Occipital lobe (tissue), 2 donors: Measurements from ENCODE around the gene UNC13D. TPM values are rescaled to one million over a fixed set of nuclear protein-coding genes. Genes with fewer than 3 reads are reported as not detected.
"Not testable (repeated sequence)": the region's sequence is repeated elsewhere in the genome, so short reads cannot be mapped to it uniquely, and the experiment has no call there.

Experiments
- DNase-seq: peaks from one replicate; lab custom pipeline; 2025; lab: John Stamatoyannopoulos, UW
- total RNA-seq: library from RNA; depleted of rRNA; stranded (reverse); fragments of >200 nt; gene quantifications from one replicate; pipeline ENCODE4 v1.2.3, GENCODE V29; 2014

Gene UNC13D
- total RNA-seq, 1 donor from 2014 or later, result 1.1 TPM

DNA sequence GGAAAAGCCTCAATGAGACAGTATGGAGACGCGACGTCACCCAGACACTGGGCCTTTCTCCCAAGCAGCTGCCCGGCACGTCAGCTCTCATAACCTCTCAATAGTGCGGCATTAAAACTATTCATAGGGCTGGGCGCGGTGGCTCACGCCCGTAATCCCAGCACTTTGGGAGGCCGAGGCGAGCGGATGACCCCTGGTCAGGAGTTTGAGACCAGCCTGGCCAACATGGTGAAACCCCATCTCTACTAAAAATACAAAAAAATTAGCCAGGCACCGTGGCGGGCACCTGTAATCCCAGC, 7.4 kb upstream of the UNC13D start:
- DNase-seq, result not testable (repeated sequence)

DNA sequence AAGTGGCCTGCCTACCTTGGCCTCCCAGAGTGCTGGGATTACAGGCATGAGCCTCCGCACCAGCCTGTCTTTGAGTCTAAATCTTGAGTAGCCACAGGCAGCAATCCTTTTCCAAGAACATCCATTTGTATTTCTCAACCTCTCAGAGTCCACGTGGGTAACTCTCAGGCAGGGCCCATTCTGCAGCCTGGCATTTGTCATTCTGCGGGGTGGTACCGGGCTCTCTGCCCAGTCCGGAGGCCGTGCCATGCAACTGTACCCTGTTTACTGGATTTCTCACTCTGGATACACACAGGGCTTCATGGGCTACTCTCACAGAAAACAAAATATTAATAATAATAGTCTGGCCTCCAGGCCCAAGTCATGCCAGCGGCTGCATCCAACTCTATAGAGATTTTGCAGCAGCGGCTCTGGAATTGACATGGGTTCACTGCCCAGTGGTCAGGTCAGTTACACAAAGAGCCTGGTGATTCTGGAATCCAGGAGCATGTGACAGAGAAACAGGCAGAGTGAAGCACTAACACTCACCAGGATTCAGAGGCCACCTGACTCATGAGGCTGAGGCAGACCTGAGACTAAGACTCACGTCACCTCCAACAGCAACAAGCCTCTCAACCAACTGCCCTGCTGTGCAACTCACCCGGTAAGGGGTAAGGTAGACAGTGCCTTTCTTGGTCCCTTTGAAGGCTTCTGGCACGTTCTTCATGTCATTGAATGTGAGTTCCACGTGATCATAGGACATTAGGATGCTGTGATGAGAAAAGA, 6.9 kb upstream of the UNC13D start:
- DNase-seq, result no peak

GRCh38 chr17:75849724-75850123, 5.5 kb upstream of the UNC13D start:
- no peak for DNase-seq

- DNase-seq, result no peak
Measured at GRCh38 chr17:75849279-75849646, 5.1 kb upstream of the UNC13D start.

DNA sequence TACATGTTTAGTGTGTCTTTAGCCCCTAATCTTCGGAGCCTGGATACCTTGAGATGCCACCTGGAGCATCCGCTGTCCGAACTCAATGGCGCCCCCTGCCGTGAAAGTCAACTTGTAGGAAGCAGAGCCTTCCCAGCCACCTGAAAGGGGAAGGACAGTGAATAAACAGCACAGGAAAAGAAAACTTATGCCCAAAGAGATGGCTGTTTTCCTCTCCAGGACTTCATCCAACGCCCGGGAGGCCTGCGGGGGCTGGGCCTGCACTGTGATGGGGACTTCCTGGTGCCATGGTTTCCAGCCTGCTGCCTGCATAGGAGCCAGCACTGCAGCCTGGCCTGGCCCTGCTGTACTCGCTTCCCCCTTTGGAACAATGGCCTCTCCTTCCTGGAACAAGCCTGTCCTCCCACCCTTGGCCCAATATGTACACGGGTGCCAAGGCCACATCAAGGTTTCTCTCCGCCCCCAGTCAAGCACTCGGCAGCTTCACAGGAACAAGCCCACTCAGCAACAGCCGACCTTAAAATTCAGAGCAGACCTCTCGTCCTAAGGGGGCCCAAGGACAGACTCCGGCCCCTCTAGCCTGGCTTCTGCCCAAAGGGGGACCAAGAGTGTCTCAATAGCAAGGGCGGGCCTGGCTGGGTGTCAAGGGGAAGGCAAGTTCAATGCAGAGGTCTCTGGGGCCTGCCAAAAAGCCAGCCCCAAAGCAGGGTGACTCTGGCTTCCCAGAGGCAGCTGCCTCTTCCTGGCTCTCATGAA, 4.5 kb upstream of the UNC13D start:
- DNase-seq, result peak; percentile 46

- DNase-seq, result no peak
Measured at GRCh38 chr17:75847614-75848522, 3.7 kb upstream of the UNC13D start.

DNA sequence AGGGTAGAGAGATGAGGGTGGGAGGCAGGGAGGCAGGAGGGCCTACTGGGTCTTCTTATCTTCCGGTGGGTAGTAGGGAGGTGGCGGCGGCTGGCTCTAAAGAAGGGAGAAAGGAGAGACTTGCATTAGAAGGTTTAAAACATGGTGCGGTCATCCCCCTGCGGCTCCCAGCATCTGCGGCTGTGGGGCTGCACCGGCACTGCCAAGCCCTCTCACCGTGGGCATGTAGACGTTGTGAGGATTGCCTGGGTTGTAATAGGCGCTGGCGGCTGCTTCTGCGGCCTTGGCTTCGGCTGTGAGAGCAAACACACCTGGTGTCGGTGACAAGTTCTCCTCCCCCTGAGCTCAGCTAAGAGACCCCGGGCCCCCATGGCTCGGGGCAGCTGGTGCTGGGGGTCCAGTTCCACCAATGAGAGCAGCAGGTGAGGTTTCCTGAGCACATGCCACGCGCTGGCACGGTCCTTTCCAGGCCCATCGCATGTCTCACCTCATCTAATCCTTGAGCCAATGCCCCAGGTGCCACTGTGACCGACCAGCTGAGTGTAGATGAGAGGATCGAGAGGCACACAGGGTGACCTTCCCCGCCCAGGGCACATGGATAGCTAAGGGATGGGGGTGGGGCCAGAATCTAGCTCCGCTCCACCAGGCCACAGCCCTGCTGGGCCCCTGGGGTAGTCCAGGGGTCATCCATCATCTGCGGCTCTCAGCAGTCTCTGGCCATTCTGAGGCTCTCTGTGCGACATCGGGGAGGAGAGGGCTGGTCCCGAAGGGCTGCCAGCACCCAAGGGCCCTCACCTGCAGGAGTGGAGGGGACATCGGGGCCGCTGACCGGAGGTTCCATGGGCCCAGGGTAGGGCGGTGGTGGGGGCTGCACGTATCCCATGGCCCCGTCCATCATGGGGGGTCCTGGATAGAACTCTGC, 2.7 kb upstream of the UNC13D start:
- no peak for DNase-seq

- no peak for DNase-seq
Measured at GRCh38 chr17:75845933-75846691, 1.9 kb upstream of the UNC13D start.

GRCh38 chr17:75845058-75845711, 981 bp upstream of the UNC13D start:
- no peak for DNase-seq

GRCh38 chr17:75844530-75845057, 390 bp upstream of the UNC13D start:
- DNase-seq, result no peak

DNA sequence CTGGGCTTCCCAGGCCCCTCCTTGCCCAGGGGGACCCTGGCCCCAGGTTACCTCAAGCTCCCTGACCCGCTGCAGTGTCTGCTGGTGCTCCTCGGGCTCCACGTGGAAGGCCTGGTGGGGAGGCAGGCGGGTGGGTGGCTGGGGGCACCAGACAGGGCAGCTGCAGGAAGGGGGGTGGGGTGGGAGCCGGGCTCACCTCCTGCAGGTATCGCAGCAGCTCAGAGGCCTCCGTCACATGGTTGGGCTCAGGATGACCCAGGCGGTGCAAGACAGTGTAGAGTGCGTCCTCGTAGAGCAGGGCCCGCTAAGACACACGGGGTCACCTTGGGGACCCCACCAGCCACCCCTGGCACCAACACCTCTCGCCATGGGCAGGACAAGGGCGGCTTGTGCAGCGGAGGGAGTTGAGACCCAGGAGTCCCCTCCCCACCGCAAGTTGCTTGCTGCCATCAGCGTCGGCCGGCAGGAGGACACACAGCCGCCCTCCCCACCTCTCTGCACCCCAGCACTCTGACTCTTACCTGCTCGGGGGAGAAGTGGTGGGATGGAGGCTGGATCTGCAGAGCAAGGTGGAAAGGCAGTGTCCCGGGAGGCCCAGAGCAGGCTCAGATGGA, 1.1 kb downstream of the UNC13D start:
- DNase-seq, result no peak

- no peak for DNase-seq
Measured at GRCh38 chr17:75842411-75842810, 1.8 kb downstream of the UNC13D start.

- DNase-seq, result no peak
Measured at GRCh38 chr17:75840799-75841164, 3.4 kb downstream of the UNC13D start.

DNA sequence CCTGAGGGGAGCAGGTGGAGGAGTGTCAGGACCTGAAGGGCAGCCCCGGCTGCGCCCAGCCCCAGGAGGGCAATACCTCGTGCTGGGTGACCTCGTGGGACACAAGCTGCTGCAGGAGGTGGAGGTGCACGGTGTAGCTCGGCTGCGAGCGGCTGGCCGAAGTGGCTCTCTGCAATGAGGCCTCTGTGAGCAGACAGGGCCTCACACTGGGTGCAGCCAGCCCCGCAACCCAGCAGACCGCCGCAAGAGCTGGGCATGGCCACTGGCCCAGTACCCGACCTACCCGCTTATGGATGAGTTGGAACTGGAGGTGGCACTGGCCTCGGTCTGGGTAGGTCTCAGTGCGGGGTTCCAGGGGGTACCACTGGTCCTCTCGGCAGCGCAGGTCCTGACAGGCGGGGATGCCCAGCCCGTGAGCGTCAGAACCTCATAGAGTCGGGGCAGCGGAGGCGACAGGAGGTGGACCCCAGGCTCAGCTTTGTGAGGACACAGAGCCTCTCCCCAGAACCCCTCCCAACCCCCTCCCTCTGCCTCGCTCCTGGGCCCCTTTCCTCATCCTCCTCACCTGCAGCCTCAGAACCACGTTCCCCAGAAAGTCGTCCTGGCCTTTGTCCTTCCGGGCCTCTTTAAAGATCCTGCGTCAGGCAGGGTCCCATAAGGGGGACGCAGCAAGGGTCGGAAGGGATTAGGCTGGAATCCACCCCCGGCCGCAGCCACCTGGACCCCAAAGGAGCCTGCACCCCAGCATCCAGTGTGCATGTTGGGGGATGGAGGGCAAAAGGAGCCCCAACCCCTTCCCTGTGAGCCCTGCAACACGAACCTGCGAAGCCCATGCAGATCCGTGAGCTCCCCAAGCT, 4.0 kb downstream of the UNC13D start:
- no peak for DNase-seq

DNA sequence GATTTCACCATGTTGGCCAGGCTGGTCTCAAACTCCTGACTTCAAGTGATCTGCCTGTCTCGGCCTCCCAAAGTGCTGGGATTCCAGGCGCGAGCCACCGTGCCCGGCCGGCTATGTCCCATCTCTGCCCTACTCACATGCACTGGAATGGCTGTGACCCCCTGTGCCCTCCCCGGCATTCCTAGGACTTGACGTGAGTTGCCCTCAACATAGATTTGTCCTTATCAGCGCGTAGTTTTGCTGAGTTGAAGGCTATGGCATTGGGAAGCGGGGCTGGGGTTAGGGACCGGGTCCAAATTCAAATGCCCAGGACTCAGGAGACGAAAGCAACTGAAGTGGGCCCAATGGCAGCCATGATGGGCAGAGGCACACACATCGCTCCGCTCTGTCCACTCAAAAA, 5.8 kb downstream of the UNC13D start:
- DNase-seq, result no peak

- DNase-seq, result no peak
Measured at GRCh38 chr17:75837899-75838298, 6.3 kb downstream of the UNC13D start.

DNA sequence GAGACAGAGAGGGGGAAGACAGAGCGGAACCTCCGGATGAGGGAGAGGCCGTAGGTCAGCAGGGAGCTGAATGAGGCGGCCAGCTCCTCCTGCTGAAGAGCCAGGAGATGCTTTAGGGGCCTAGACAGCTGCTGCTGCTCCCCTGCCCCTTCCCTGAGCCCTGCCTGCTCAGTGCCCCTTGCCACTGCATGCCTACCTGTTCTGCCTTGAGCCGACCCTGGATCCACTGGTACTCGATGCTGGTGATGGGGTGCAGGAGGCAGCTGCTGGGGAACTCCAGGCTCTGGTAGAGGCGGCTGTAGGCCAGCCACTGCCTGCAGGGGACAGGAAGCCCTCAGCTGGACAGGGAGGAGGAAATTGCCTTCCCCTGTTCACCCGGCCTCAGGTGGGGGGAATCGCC, 7.6 kb downstream of the UNC13D start:
- DNase-seq, result no peak

DNA sequence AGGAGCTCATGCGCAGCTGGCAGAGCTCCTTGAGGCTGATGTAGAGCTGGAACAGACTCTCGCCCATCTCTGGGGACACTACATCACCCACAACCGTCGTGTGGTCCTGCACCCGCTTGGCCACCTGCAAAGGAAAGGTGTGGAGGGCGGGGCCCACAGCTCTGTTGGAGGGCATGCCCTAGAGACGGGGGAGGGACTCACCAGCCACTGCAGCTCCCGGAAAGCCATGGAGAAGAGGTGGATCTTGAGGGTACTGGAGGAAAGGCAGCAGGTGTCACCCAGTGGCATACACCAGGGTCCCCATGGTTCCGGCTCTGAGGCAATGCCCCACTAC, 8.6 kb downstream of the UNC13D start:
- DNase-seq, result no peak
